SHP77 treated with DMSO at 0.1 percent for 48 hours (cell line): ENCODE results near the gene TUG1.

Source experiments
- DNase-seq: peaks from one replicate; lab custom pipeline; 2025; lab: John Stamatoyannopoulos, UW

Gene TUG1

GRCh38 chr22:31001124-31001770 is 32.2 kb downstream of the TUG1 start:
- DNase-seq = no peak

- no peak for DNase-seq
Observed at GRCh38 chr22:31005535-31005934, 36.5 kb downstream of the TUG1 start.

GRCh38 chr22:31019191-31019930 is 50.3 kb downstream of the TUG1 start:
- no peak for DNase-seq

- DNase-seq = no peak
Observed at GRCh38 chr22:31020334-31020733, 51.3 kb downstream of the TUG1 start.

GRCh38 chr22:31022516-31022915 is 53.5 kb downstream of the TUG1 start:
- DNase-seq = no peak
